GM12878 (cell line): ENCODE results near the gene SBNO1. TPM values are rescaled to one million over a fixed set of nuclear protein-coding genes. Genes with fewer than 3 reads are reported as not detected.

Source experiments
- ATAC-seq: fragments of 200-7000 bp; cut with Tn5 transposase; 3 replicates; pipeline ENCODE4 v1.9.1; 2020; ENCODE audit warnings: mild to moderate bottlenecking, moderate library complexity
- BruUV-seq: library from RNA; stranded (reverse); fragments of 400-500 nt; replicated peaks from 2 replicates; lab custom pipeline; 2021; lab: Mats Ljungman, UMichigan
- CTCF ChIA-PET: fragments of 300-600 bp; sonication (Branson Sonifier 250); formaldehyde crosslinking; extraction: SDS; loops from one replicate; lab custom pipeline; 2021; ENCODE audit warnings: inconsistent platforms; lab: Yijun Ruan, JAX
- POLR2A ChIA-PET: fragments of 350-600 bp; formaldehyde crosslinking; extraction: SDS; loops from one replicate; lab custom pipeline; 2021; ENCODE audit warnings: inconsistent platforms; lab: Charles Lee
- RAD21 ChIA-PET: fragments of 300-600 bp; sonication (Branson Sonifier 250); formaldehyde crosslinking; loops from one replicate; lab custom pipeline; 2023; ENCODE audit warnings: antibody characterized with exemption; ENCODE audit not compliant: unreplicated experiment; lab: Charles Lee
- SMC1A ChIA-PET: fragments of 300-600 bp; sonication (Branson Sonifier 250); formaldehyde crosslinking; loops from one replicate; lab custom pipeline; 2023; ENCODE audit not compliant: unreplicated experiment, uncharacterized antibody; lab: Charles Lee
- DNase-seq: peaks from one replicate; pipeline ENCODE4 v3.0.0-alpha.2; 2011; ENCODE audit warnings: low read depth, low spot score
- FAIRE-seq: peaks from 3 replicates; lab custom pipeline; 2011; peaks lifted over from hg19 to GRCh38; lab: Jason Lieb, UNC
- H2AFZ ChIP-seq: 2 replicates; pipeline ENCODE4 v1.6.0; 2011; ENCODE audit warnings: low read depth, low read length, control low read depth; ENCODE audit not compliant: control insufficient read depth
- H3K27ac ChIP-seq: 2 replicates; pipeline ENCODE4 v1.5.1; 2011; ENCODE audit warnings: control low read depth; ENCODE audit not compliant: control insufficient read depth, insufficient read depth
- H3K27me3 ChIP-seq, 2 experiments: replicated peaks in 1 of 2; 2 replicates each; pipeline versions ENCODE4 v1.6.0 to v1.6.1; 2011; ENCODE audit warnings: low read length in 1 of 2; ENCODE audit not compliant: control insufficient read depth in 2 of 2, insufficient read depth in 2 of 2
- H3K36me3 ChIP-seq, 2 experiments: 2 replicates each; pipeline ENCODE4 v1.5.1; 2011; ENCODE audit warnings: low read length in 1 of 2; ENCODE audit not compliant: control insufficient read depth in 2 of 2, insufficient read depth in 2 of 2
- H3K4me1 ChIP-seq: 2 replicates; pipeline ENCODE4 v1.6.1; 2011; ENCODE audit warnings: mild to moderate bottlenecking, low read length, moderate library complexity, mixed read lengths; ENCODE audit not compliant: control insufficient read depth, insufficient read depth
- H3K4me2 ChIP-seq: 2 replicates; pipeline ENCODE4 v1.6.0; 2011; ENCODE audit warnings: control low read depth; ENCODE audit not compliant: control insufficient read depth, insufficient read depth
- H3K4me3 ChIP-seq: fragments of 200-600 bp; sonication (generic); 2 replicates; pipeline ENCODE4 v1.5.1; 2016
- H3K79me2 ChIP-seq: 2 replicates; pipeline ENCODE4 v1.6.0; 2011; ENCODE audit warnings: low read length; ENCODE audit not compliant: control insufficient read depth, insufficient read depth
- H3K9ac ChIP-seq: 2 replicates; pipeline ENCODE4 v1.8.0; 2011; ENCODE audit warnings: low read length, control low read depth, mixed read lengths; ENCODE audit not compliant: control insufficient read depth, insufficient read depth
- H3K9me3 ChIP-seq: replicated peaks from 3 replicates; pipeline ENCODE4 v1.5.1; 2011; ENCODE audit warnings: mild to moderate bottlenecking, low read length; ENCODE audit not compliant: control insufficient read depth, insufficient read depth
- H4K20me1 ChIP-seq: 2 replicates; pipeline ENCODE4 v1.6.0; 2011; ENCODE audit not compliant: control insufficient read depth, insufficient read depth
- POU2F2 ChIP-seq: IDR thresholded peaks from 3 replicates; pipeline ENCODE4 v1.6.1; 2011; ENCODE audit warnings: low read depth, mild to moderate bottlenecking, low read length, borderline replicate concordance
- RELB ChIP-seq: fragments of 450-650 bp; IDR thresholded peaks from 2 replicates; pipeline ENCODE4 v1.6.1; 2017; ENCODE audit warnings: low read depth, mild to moderate bottlenecking, moderate library complexity
- SMARCA5 ChIP-seq: fragments of 450-650 bp; IDR thresholded peaks from 2 replicates; pipeline ENCODE4 v1.6.1; 2017; ENCODE audit warnings: mild to moderate bottlenecking
- SRF ChIP-seq, 2 experiments: IDR thresholded peaks; 2 replicates each; pipeline ENCODE4 v1.6.1; 2011; ENCODE audit warnings: low read depth in 2 of 2, low read length in 2 of 2, mild to moderate bottlenecking in 1 of 2, moderate library complexity in 1 of 2
- SUPT20H ChIP-seq: IDR thresholded peaks from 2 replicates; pipeline ENCODE4 v1.6.1; 2011; ENCODE audit warnings: low read depth, mild to moderate bottlenecking, low read length, moderate library complexity, borderline replicate concordance; ENCODE audit not compliant: control insufficient read depth
- USF1 ChIP-seq: IDR thresholded peaks from 2 replicates; pipeline ENCODE4 v1.6.1; 2011; ENCODE audit warnings: borderline replicate concordance, low read depth, mild to moderate bottlenecking, moderate library complexity, mixed read lengths, low read length; ENCODE audit not compliant: insufficient read depth; ENCODE audit errors: extremely low read length
- ZNF384 ChIP-seq: IDR thresholded peaks from 2 replicates; pipeline ENCODE4 v1.6.1; 2012; ENCODE audit warnings: low read depth, mild to moderate bottlenecking, low read length, improper control_type of control experiment, borderline replicate concordance
- WGBS: methylation state at CpG from one replicate; pipeline ENCODE4 v1.1.6; 2016; ENCODE audit warnings: low lambda C conversion rate; ENCODE audit not compliant: insufficient replicate concordance, insufficient coverage; ENCODE audit errors: missing lambda C conversion rate; 5-methylcytosine and 5-hydroxymethylcytosine counted together
- in situ Hi-C: fragments of 300-500 bp; cut with MboI; formaldehyde crosslinking; loops from 9 replicates; pipeline ENCODE4 v1.14.3; 2018; ENCODE audit warnings: mixed read lengths
- intact Hi-C: fragments of 100-400 bp; cut with micrococcal nuclease; formaldehyde crosslinking; loops from one replicate; pipeline ENCODE4 v1.14.2; 2022; ENCODE audit not compliant: unreplicated experiment
- polyA plus RNA-seq, 11 experiments: library from polyadenylated mRNA; depleted of rRNA in 4 of 11; unstranded in 6 of 11; stranded (reverse) in 5 of 11; fragments of >200 nt; fragmentation: Nextera tagmentation in 4 of 11; fragmentation: Illumina TruSeq in 1 of 11; extraction: Ambion mirVana in 4 of 11; extraction: Trizol in 1 of 11; gene quantifications; 1 replicate in 1 of 11; 2 replicates in 10 of 11; pipeline versions ENCODE4 v1.2.1 to v1.2.3, GENCODE V29; 2011 to 2016; ENCODE audit warnings: inconsistent platforms in 2 of 11, missing spikeins in 2 of 11, low read depth in 1 of 11
- total RNA-seq, 4 experiments: library from RNA; depleted of rRNA in 3 of 4; stranded (reverse); fragments of >200 nt in 3 of 4; fragmentation: Illumina TruSeq in 1 of 4; extraction: Trizol in 1 of 4; gene quantifications; 2 replicates each; pipeline versions ENCODE4 v1.2.1 to v1.2.3, GENCODE V29; 2013 to 2021

The SBNO1 gene
- total and polyA plus RNA-seq, 10 of the 15 experiments (the other 5 are each of a cell fraction or from before 2014, with no cell fraction given), result 7.5 to 39.7 (median 20.9) TPM

GRCh38 chr12:123399255-123399617 lies 34.6 kb upstream of the SBNO1 start:
- no peak for ATAC-seq
- CTCF ChIA-PET, result no interaction called here
- RAD21 ChIA-PET, result no interaction called here
- Histone ChIP-seq H3K9ac (no peak overlapping the region), H3K4me1 (no peaks in the 10 kb centered on the region), H3K79me2 (peaks cover 7% of the 10 kb centered on the region), H4K20me1 (peaks cover 2% of the 10 kb centered on the region; the same call in 1 of the 2 replicates), H3K4me3 (no peak overlapping the region), H3K4me2 (no peak overlapping the region), H3K36me3 (peaks cover 34 to 36% of the 10 kb centered on the region in 2 experiments), H3K27ac (no peak overlapping the region), H2AFZ (no peak overlapping the region), H3K9me3 (no peaks in the 10 kb centered on the region), H3K27me3 (no peaks in the 10 kb centered on the region)
- no peak for DNase-seq
- BruUV-seq, result no TSS peak
- POLR2A ChIA-PET, result no interaction called here
- TF ChIP-seq POU2F2 (no peak), USF1 (no peak), SUPT20H (no peak), RELB (no peak), SMARCA5 (no peak), SRF (IDR thresholded peaks at IDR 0.05; ENCODE audit: low read depth in 2 of 2, low read length in 2 of 2) (no peak), ZNF384 (no peak)
- WGBS, result 99% methylated on average over 6 of the region's 6 CpGs
- no peak for FAIRE-seq
- in situ Hi-C loops, result no loop called here
- SMC1A ChIA-PET, result no interaction called here
- intact Hi-C loops, result no loop called here
